Kasumi-1 (cell line): ENCODE data around the gene MECP2.

Experiments used
- DNase-seq, 2 experiments: peaks; one replicate each; lab custom pipeline; 2025; lab: John Stamatoyannopoulos, UW

MECP2 gene

DNA sequence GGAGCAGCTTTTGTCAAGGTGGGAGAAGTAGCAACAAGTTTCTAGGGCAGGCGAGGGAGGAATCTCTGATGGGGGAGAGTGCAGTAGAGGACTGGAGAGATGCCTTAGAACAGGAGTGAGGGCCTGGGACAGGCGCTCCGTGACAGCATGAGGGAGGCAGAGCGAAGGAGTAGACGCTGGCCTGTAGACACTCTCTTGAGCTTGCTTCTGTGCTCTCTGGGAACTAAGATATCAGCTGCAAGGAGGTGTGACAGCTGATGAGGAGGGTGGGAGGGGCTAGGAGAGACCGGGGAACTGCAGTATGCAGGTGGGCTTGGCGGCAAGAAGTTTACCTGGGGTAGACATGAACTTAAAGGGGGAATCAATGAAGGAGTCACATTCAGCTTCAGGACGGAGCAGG is 35.7 kb downstream of the MECP2 start:
- no peak for DNase-seq

DNA sequence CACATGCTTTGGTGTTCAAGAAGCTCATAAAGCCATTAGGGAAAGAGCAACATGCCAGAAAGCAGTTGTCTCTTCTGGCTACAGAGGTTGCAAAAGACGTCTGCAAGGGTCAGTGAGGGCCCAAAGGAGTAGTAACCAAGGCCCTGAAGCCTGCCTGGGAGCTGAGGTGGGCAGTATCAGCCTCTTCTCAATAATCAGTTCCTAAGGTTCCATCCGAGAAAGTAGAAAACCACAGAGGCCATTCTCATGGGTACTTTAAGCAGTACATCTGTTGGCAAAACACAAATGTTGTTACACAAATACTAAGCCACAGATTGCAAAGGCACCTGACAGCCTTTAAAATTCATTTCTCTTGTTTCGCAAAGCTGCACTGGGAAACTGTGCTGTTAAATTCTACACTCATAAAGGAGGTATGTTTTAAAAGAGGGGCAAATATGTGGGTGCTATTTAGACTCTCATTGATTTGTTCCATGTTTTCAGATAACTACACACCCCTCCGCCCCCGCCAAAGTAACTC is 37.7 kb downstream of the MECP2 start:
- DNase-seq: no peak

DNA sequence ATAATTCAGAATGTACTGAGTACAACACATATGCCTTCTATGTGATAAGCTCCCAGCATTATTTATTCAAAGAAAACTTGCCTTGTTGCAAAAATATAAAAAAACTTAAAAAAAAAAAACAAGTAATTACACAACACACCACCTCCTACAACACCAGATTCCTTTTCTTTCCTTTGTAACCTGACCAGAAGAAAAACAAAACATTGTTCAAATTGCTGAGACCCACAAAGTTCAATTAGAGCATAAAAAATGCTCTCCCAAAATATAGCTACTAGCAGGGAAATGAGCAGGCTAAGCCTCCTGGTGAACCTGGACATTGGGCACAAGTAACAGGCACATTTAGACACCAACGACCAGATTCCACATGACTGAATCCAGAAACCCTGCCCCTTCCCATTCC is 38.3 kb downstream of the MECP2 start:
- no peak for DNase-seq

DNA sequence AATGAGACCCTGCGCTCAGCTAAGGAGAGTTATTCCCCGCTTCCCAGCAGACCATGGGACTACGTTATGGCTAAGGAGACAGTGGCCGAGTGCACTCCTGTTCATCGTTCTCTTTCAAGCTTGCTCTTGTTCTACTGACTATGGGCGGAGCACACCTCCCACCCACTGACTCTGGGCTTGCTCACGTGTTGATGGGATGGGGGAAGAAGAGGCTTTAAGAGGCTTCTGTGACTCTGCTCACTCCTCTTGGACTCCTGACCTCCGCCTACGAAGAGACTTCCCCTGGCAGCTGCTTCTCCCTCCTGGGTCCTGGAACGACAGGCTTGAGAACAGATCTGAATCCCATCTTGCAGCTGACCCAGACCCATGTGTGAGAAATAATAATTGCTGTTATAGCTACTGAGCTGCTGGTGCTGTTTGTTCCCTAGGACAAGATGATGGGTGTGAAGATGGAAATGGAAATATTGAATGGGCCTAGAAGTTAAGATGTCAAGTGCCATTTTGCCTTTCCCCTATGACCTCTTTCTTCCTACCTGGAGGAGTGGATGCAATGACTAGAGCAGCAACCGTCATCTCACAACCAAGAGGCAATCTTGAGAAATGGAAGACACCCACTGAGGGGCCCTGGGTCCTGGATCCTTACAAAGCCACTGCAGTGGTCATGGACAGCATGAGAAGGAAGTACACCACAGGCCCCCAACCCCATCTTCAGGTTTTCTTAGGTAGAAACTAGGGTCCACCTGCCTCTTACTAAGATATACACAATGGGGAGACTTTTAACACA is 39.1 kb downstream of the MECP2 start:
- DNase-seq: no peak

DNA sequence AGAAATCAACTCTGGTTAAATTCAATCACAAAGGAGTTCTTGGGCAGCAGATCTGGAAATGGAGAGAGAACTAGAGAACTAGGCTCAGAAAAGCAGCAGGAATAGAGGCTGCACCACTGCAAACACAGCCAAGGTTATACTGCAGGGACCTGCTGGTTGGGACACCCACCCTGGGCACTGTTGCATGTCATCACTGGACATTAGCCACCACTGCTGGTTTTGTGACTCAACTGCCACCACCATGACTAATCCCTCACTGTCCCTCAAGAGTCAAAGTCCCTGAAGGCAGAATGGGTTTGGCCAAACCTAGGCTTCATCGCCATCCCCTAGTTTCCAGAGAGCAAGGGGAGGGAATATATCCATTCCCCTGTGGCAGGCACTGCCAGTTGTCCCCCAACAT is 39.7 kb downstream of the MECP2 start:
- DNase-seq: no peak

DNA sequence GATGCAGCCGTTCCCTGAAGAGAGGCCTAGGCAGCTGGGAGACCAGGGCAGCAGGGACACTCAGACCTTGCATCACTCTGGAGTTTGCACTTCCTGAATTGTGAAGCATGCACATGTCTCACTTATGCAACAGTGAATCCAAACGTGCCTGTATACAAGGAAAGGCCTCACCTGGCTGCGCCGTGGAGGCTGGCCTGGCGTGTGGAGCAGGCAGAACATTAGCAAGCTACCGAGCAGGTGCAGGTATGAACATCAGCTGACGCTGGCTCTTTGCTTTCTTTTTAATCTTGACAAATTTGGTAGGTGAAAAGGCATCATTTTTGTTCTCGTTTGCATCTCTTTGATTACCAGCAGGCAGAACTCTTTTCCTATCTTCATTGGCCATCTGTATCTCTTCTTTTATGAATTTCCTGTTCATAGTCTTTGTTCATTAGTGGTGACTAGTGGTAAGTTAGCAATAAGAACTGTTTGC is 40.7 kb downstream of the MECP2 start:
- DNase-seq: peak in 1 of 2 experiments; percentile 21

DNA sequence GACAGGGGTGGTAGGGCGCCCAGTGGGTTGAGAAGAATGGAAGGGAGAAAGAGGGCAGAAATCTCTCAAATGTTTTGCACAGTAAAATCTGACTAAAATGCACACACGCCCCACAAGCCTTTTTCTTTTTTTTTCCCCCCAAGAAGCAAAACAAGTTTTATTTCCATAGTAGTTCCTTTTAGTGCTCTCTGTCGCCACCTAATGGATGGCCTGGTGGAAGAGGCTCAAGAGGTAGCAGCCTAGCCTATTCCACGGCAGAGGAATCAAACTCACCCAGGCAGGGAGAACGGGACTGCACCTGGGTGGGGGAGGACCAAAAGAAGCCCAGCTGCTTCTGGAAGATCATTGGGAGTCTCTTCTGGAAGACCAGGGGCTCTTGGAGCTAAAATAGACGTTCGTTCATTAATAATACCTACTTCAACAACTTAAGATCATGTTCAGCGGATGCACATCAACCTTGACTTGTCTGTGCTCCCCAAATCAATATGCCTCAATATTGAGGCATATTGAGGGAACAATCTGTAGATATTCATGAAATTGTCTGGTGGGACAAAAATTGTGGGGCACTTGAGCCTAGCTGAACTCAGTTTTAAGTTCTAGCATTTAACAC is 46.2 kb downstream of the MECP2 start:
- peak; percentile 23 to 37 for DNase-seq

DNA sequence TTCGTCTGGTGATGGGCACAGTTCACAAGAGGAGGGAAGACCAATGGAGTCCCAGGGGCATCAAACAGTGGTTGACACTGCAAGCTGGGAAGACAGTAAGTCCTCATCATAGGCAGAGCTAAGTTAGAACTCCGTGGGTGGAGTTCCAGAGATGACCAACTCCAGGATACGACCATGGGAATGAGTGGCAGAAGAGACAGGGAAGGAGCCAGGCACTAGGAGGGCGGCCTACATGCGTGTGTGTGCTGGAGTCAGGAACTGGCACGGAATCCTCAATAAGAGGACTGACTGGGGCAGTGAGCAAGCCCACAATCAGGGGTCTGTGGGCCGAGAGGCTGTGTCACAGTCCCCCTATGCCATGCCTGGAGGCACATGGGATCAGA is 47.4 kb downstream of the MECP2 start:
- DNase-seq: no peak

DNA sequence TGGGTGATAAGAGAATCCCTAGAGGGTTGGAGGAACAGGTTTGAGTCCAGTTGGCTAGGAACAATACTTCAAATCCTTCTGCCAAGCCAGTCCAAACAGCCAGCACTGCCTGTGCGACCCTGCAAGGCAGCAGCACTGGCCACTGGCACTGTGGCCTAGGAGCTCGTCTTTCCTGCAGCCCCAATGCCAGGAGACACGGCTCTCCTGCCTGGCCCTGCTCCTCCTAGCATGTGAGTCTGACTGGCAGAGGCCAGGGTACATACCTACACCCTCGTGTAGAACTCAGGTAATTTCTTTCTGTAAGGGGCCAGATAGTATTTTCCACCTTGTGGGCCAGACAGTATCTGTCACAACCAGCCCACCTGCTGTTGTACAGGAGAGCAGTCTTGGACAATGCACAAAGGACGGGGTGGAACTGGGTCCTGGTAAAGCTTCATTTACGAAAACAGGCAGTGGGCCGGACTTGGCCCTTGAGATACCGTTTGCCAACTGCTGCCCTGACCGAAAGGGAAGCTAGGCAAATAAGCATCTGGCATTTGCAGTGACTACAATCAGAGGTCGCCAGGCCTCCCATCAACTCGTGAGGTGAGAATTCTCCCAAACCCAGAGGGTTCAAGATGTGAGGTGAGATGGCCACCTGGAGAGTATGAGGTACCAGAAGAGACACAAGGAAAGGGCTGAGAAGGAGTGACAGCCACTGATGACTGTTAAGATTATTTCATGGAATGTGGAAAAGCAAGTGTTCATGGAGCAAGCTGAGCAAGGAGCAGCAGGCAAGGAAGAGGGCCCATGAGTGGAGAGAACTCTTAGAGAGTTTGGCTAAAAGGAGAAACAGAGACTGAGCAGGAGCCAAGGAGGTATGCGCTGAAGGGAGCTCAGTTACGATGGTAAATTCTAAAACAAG is 48.1 kb downstream of the MECP2 start:
- DNase-seq: no peak

DNA sequence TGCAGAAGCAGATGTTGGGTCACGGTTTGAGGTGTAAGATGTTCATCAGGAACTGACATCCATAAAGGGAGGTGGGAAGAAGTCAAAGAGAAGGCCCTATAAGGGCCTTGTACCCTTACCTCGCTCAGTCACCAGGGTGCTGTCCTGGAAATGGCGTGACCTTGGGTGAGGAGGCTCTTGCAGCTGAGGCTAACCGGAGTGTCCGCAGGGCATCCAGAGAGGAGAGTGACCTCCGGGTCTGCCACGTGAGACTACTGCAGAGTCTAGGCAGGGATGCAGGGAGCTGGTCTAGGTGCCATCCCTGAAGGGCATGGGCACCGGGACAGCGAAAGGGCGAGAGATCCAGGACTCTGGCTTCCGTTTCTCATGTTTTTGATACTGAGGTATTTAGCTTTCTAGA is 49.1 kb downstream of the MECP2 start:
- DNase-seq: no peak

DNA sequence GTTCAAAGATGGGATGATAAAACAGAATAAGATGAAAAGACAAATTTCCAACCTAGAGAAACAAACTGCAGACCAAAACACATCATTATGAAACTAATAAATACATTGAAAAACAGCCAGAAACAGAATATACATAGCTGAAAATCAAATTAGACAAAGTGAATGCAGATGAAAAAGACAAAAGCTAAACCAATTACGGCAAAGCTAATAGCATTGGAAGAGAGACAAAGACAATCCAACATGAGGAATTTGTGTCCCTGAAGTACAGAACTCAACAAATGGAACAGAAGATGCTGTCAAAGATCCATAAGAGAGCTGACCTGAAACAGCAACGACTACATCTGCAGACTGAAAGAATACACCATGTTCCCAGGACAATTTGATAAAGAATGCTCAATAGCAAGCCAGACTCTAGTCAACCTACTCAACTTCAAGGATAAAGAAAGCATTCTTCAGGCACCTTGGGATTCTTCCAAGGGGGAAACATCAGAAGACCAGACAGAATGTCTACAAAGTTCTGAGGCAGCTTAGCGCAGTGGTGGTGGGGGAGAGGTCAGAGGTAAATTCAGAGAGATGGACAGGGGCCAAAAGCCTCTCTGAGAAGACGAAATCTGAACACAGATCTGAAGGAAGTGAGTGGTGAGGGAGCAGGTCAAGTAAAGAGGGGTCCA is 50.4 kb downstream of the MECP2 start:
- DNase-seq: no peak

DNA sequence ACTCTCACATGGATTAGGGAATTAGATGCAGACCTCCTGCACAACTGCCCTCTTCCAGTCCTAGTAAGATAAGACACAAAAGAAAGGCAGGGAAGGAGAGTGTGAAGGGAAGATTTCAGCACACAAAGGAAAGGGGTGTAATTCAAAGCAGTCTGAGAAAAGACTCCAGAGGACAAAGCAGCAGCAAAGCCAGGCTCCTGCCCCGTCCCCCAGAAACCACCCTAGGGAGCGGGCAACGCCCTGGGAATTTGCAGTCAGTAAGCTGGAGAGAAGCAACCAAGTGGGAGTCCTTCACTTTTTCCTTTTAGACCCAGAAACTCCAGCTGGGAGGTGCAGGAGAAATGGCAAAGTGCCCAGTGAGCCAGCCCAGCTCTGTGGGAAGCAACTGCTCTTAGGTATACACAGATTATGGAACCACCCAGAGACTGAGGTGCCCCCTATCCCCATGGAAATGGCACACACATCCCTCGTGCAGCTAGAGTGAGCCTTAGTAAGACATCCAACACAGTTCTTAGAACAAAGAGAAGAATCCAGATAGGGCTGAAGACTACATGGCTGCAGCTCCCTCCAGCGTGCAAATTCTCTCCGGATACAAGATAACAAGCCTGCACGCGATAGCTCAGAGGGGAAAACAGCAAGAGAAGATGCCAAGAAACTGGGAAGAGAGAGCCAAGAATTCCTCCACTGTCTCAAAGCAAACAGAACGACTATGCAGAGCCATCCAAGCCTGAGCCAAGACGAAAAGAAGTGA is 51.3 kb downstream of the MECP2 start:
- DNase-seq: no peak

DNA sequence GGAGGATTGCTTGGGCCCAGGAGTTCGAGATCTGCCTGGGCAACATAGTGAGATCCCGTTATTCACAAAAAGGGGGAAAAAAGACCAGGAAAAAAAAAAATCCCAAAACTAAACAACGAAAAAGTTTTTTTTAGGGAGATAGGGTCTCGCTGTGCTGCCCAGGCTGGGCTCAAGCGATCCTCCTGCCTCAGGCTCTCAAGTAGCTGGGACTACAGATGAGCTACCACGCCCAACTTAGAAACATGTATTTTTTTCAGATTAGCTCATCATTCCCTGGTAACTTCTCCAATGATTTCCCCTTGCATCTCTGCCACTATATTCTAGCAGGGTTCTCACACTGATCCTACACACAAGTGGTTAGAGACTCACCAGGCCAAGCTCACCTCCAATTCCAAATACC is 53.4 kb downstream of the MECP2 start:
- no peak for DNase-seq

DNA sequence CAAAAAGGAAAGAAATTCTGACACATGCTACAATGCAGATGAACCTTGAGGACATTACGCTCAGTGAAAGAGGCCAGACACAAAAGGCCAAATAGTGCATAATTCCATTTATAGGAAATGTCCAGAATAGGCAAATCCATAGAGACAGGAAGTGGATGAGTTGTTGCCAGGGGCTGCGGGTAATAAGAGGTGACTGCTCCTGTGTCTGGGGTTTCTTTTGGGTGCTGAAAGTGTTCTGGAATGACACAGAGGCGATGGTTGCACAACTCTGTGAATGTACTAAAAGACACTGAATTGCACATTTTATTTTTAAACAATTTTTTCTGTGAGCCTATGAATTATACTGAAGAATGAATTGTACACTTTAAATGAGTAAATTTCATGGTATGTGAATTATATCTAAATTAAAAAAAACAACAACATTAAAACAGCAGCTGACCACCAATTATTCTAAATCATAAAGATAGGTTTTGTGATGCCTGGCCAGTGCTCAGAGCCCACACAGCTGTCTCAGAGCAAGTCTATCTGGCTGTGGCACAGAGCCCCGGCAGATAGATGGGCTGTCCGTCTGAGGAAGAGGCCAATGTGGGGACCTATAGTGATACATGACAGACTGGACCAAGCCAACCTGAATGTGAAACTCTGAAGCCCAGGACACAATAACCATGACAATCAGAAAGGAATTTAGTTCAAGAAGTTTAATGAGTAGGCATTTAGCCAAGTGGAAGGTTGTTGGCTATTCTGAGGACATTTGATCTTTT is 54.3 kb downstream of the MECP2 start:
- no peak for DNase-seq

DNA sequence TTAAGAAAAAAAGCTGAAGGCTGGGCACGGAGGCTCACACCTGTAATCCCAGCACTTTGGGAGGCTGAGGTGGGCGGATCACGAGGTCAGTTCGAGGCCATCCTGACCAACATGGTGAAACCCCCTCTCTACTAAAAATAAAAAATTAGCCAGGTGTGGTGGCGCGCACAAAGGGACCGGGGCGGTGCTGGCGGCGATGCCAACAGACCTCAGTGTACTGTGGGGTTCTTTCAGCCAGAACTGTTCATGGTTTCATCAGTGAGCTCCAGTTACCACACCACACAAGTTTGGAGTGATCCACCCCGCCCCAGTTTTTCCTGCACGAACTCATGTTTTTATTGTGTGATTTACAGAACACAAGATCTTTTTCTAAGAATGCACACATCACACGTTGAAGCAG is 56.7 kb downstream of the MECP2 start:
- DNase-seq: no peak

DNA sequence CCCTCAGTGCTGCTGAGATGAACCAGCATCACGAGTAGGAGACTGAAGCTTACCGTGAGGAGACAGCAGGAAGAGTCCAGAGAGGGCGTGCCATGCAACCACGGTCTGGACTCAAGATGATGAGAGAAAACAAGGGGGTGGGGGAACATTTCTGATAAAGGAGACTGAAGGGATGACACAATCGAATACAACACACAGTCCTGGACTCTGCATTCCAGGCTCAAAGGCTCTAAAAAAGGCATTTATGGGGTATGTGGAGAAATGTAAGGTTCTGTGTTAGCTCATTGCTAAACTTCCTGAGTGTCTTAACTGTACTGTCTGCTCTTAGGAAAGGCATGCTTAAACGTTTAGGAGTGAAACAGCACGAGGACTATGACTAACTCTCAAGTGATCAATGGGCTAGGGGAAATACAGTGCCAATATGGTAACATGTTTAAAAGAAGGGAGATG is 57.2 kb downstream of the MECP2 start:
- DNase-seq: peak; percentile 45 to 58

DNA sequence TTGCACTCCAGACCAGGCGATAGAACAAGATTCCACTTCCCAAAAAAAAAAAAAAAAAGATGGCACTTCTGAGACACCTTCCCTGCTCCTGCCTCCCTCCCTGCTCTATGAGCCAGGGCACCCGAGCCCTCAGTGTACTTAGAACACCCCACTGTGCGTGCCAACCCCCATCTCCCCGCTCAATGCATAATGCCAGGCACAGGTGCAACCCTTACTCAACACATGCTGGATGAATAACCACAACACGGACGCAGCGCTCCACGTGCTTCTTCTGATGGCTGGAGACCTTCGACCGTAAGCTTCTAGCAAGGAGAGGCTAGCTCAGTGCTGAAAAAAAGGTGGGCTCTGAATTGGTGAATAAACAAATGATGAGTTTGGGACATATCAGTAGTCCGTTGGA is 57.9 kb downstream of the MECP2 start:
- no peak for DNase-seq

DNA sequence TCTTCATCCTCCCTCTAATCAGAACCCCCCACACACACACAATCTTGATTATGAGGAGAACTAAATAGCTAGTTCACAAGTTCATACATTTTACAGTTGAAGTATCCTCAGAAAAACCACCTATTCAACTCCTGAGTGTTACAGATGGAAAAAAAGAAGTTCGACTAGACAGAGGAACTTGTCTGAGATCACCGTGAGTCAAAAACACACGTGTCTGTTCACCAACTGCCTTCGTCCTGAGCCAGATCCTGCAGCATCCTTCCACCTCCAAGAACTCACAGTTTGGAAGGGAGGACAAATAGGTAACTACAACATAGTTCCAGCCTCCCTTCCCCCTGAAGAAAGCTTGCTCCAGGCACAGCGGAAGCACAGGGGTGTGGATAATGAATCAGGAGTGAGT is 58.9 kb downstream of the MECP2 start:
- DNase-seq: no peak

DNA sequence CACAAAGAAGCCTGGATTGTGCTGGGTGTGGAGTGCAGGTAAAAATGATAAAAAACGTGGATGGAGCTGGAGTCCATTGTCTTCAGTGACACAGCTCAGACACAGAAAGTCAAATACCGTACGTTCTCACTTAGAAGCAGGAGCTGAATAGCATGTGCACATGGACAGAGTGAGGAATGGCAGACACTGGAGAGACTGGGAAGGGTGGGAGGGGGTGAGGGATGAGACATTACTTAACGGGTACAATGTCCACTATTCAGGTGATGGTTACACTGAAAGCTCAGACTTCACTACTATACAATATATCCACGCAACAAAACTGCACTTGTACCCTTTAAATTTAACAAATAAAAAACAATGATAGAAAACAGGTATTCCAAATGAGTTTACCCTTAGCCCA is 59.8 kb downstream of the MECP2 start:
- DNase-seq: no peak

DNA sequence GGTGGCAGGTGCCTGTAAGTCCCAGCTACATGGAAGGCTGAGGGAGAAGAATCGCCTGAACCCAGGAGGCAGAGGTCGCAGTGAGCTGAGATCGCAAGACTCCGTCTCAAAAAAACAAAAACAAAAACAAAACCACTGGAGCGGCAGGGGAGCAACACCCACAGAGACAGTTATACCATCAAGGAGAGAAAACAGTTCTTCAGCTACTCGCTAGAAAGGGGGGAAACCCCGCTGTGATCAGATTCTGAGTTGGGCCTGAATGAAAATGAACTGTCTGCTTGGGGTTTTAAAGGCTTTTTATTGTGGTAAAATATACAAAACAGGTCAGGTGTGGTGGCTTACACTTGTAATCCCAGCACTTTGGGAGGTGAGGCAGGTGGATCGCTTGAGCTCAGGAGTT is 61.0 kb downstream of the MECP2 start:
- no peak for DNase-seq
